GM18511 (cell line): Measurements from ENCODE around the gene CEP57L1.
"Not testable (repeated sequence)": the region's sequence is repeated elsewhere in the genome, so short reads cannot be mapped to it uniquely, and the experiment has no call there.

Experiments
- ATAC-seq: cut with Tn5 transposase; IDR thresholded peaks from one replicate; pipeline ENCODE4 v1.9.1; 2021; ENCODE audit warnings: mild to moderate bottlenecking, moderate library complexity; ENCODE audit not compliant: unreplicated experiment

CEP57L1 gene

GRCh38 chr6:109073344-109074132, 21.8 kb upstream of the CEP57L1 start:
- no peak for ATAC-seq

GRCh38 chr6:109074133-109074415, 21.2 kb upstream of the CEP57L1 start:
- ATAC-seq = no peak

- no peak for ATAC-seq
Measured at GRCh38 chr6:109075934-109076333, 19.4 kb upstream of the CEP57L1 start.

- no peak for ATAC-seq
Measured at GRCh38 chr6:109076377-109076776, 18.9 kb upstream of the CEP57L1 start.

GRCh38 chr6:109079981-109080380, 15.3 kb upstream of the CEP57L1 start:
- ATAC-seq = no peak

GRCh38 chr6:109081026-109081425, 14.3 kb upstream of the CEP57L1 start:
- ATAC-seq = no peak

GRCh38 chr6:109081516-109082187, 13.7 kb upstream of the CEP57L1 start:
- no peak for ATAC-seq

- ATAC-seq = no peak
Measured at GRCh38 chr6:109082188-109082577, 13.1 kb upstream of the CEP57L1 start.

- no peak for ATAC-seq
Measured at GRCh38 chr6:109083657-109084056, 11.7 kb upstream of the CEP57L1 start.

GRCh38 chr6:109084146-109084545, 11.2 kb upstream of the CEP57L1 start:
- ATAC-seq = not testable (repeated sequence)

- ATAC-seq = no peak
Measured at GRCh38 chr6:109087661-109088264, 7.5 kb upstream of the CEP57L1 start.

GRCh38 chr6:109088995-109089394, 6.3 kb upstream of the CEP57L1 start:
- no peak for ATAC-seq

GRCh38 chr6:109091314-109092024, 3.8 kb upstream of the CEP57L1 start:
- no peak for ATAC-seq

GRCh38 chr6:109092074-109092473, 3.2 kb upstream of the CEP57L1 start:
- no peak for ATAC-seq

- ATAC-seq = peak; percentile 0
Measured at GRCh38 chr6:109093732-109094415, 1.4 kb upstream of the CEP57L1 start.

- ATAC-seq = peak; percentile 70
Measured at GRCh38 chr6:109094416-109095035, 781 bp upstream of the CEP57L1 start, which contains the start of gene SESN1. SESN1 (minus strand) TSS chr6:109094846; CDS start chr6:109094073, 773 bp downstream.

GRCh38 chr6:109095835-109096084, 453 bp downstream of the CEP57L1 start:
- no peak for ATAC-seq

GRCh38 chr6:109096208-109096607, 901 bp downstream of the CEP57L1 start:
- no peak for ATAC-seq

GRCh38 chr6:109097661-109098060, 2.4 kb downstream of the CEP57L1 start:
- no peak for ATAC-seq

- no peak for ATAC-seq
Measured at GRCh38 chr6:109102762-109103161, 7.5 kb downstream of the CEP57L1 start.

- peak; percentile 73 for ATAC-seq
Measured at GRCh38 chr6:109103942-109104341, 8.6 kb downstream of the CEP57L1 start.
